ENCODE data around the gene ANKEF1. TPM values are rescaled to one million over a fixed set of nuclear protein-coding genes. Genes with fewer than 3 reads are reported as not detected.
A peak's percentile ranks its signal among the peaks of the same experiment; 100 is the strongest.

The ANKEF1 gene
- total and polyA plus RNA-seq, 2 donors (not counting 1 experiment from before 2014, with no cell fraction given), result 1.1 to 3.0 TPM

DNA sequence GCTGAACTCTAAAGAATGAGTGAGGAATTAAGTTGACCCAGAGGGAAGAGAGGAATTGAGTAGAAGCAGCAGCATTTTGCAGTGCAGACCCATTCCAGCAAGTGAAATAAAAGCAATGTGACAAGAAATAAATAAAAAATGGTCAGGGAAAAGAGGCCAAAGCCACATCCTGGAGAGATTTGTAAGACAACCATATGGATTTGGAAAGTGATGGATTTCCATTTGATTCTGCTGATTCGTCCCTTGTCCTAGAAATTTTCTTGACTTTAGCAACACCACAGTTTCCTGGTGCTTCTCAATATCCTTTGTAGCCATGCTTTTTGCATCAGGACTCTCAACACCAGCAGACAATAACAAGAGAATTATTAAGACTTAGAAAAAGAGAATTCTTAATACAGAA is 29.8 kb downstream of the ANKEF1 start:
- Histone ChIP-seq H3K4me1 (ENCODE audit: control insufficient read depth in 2 of 2, insufficient read depth in 2 of 2, low read length in 2 of 2) (peaks cover 8 to 16% of the 10 kb centered on the region in 2 donors), H3K27me3 (replicated peaks in 1 of 4; ENCODE audit: control extremely low read depth in 1 of 4, control insufficient read depth in 3 of 4, insufficient read depth in 4 of 4, low read length in 3 of 4) (peaks cover 2 to 27% (median 20%) of the 10 kb centered on the region in 4 experiments), H3K4me2 (replicated peaks; ENCODE audit: low read depth, low read length, poor library complexity, severe bottlenecking) (no peak overlapping the region), H4K20me1 (ENCODE audit: control insufficient read depth, insufficient read depth, low read length, poor library complexity, severe bottlenecking) (no peaks in the 10 kb centered on the region), H3K4me3 (ENCODE audit: control extremely low read depth in 1 of 5, extremely low read depth in 1 of 5, insufficient read depth in 1 of 5, low read depth in 2 of 5, low read length in 4 of 5) (no peak overlapping the region), H3K9ac (ENCODE audit: low read length) (no peak overlapping the region), H3K9me3 (ENCODE audit: control extremely low read depth in 1 of 3, control insufficient read depth in 2 of 3, insufficient read depth in 1 of 3, low read length in 2 of 3) (no peaks in the 10 kb centered on the region), H3K27ac (ENCODE audit: low read length in 2 of 2) (no peak overlapping the region), H2AFZ (ENCODE audit: insufficient read depth, low read depth, low read length, poor library complexity, severe bottlenecking) (no peak overlapping the region), H3K36me3 (replicated peaks in 1 of 2; ENCODE audit: control extremely low read depth in 1 of 2, control insufficient read depth in 1 of 2, extremely low read depth in 1 of 2, insufficient read depth in 2 of 2, low read length in 1 of 2) (no peaks in the 10 kb centered on the region), H3K79me2 (ENCODE audit: control insufficient read depth, insufficient read depth, low read length) (no peaks in the 10 kb centered on the region)
- H3K9me3 Mint-ChIP-seq (ENCODE audit: insufficient read depth), result no peaks in the 10 kb centered on the region
- H3K4me1 Mint-ChIP-seq, result peaks cover 10% of the 10 kb centered on the region
- H3K27me3 Mint-ChIP-seq, result peaks cover 70% of the 10 kb centered on the region
- H3K27ac Mint-ChIP-seq, result no peak overlapping the region
- ATAC-seq (ENCODE audit: low read depth), result no peak
- TF ChIP-seq CTCF (IDR thresholded peaks at IDR 0.05) (no peak), EZH2 (IDR thresholded peaks at IDR 0.05; ENCODE audit: borderline replicate concordance, insufficient read depth, low read depth, low read length, poor library complexity, severe bottlenecking) (no peak)
- no peak overlapping the region for H3K4me3 Mint-ChIP-seq
- DNase-seq, result no peak
- ChIA-PET CTCF (no interaction called here), POLR2A (no interaction called here)
- intact Hi-C loops (cut with micrococcal nuclease), result no loop called here
- no CpG with 5 or more reads among the region's 1 CpG for WGBS (ENCODE audit: insufficient coverage)

- Histone ChIP-seq H3K9me3 (ENCODE audit: control extremely low read depth in 1 of 3, control insufficient read depth in 2 of 3, insufficient read depth in 1 of 3, low read length in 2 of 3) (no peaks in the 10 kb centered on the region), H3K4me3 (ENCODE audit: control extremely low read depth in 1 of 5, extremely low read depth in 1 of 5, insufficient read depth in 1 of 5, low read depth in 2 of 5, low read length in 4 of 5) (no peak overlapping the region), H3K27me3 (replicated peaks in 1 of 4; ENCODE audit: control extremely low read depth in 1 of 4, control insufficient read depth in 3 of 4, insufficient read depth in 4 of 4, low read length in 3 of 4) (peaks cover 2 to 27% (median 20%) of the 10 kb centered on the region in 4 experiments), H3K79me2 (ENCODE audit: control insufficient read depth, insufficient read depth, low read length) (no peaks in the 10 kb centered on the region), H3K27ac (ENCODE audit: low read length in 2 of 2) (no peak overlapping the region), H2AFZ (ENCODE audit: insufficient read depth, low read depth, low read length, poor library complexity, severe bottlenecking) (no peak overlapping the region), H3K4me1 (ENCODE audit: control insufficient read depth in 2 of 2, insufficient read depth in 2 of 2, low read length in 2 of 2) (peaks cover 6 to 10% of the 10 kb centered on the region in 2 donors), H3K36me3 (replicated peaks in 1 of 2; ENCODE audit: control extremely low read depth in 1 of 2, control insufficient read depth in 1 of 2, extremely low read depth in 1 of 2, insufficient read depth in 2 of 2, low read length in 1 of 2) (no peaks in the 10 kb centered on the region), H3K4me2 (replicated peaks; ENCODE audit: low read depth, low read length, poor library complexity, severe bottlenecking) (no peak overlapping the region), H3K9ac (ENCODE audit: low read length) (no peak overlapping the region), H4K20me1 (ENCODE audit: control insufficient read depth, insufficient read depth, low read length, poor library complexity, severe bottlenecking) (no peaks in the 10 kb centered on the region)
- no peak for ATAC-seq (ENCODE audit: low read depth)
- TF ChIP-seq CTCF (IDR thresholded peaks at IDR 0.05), result peak; percentile 35
- no peak for TF ChIP-seq EZH2 (IDR thresholded peaks at IDR 0.05; ENCODE audit: borderline replicate concordance, insufficient read depth, low read depth, low read length, poor library complexity, severe bottlenecking)
- Mint-ChIP-seq H3K4me1 (peaks cover 6% of the 10 kb centered on the region), H3K27ac (no peak overlapping the region), H3K4me3 (no peak overlapping the region), H3K27me3 (peaks cover 67% of the 10 kb centered on the region), H3K9me3 (ENCODE audit: insufficient read depth) (no peaks in the 10 kb centered on the region)
- DNase-seq, result no peak
- CTCF ChIA-PET, result no interaction called here
- POLR2A ChIA-PET, result no interaction called here
- intact Hi-C loops (cut with micrococcal nuclease), result no loop called here
- 100% methylated on average over 2 of the region's 3 CpGs for WGBS (ENCODE audit: insufficient coverage)
These were observed 30.5 kb downstream of the ANKEF1 start for GRCh38 chr20:10065154-10065833.
